ENCODE measurements around the gene ADAMTSL4.
"Not testable (repeated sequence)": the region's sequence is repeated elsewhere in the genome, so short reads cannot be mapped to it uniquely, and the experiment has no call there.

ADAMTSL4 gene

DNA sequence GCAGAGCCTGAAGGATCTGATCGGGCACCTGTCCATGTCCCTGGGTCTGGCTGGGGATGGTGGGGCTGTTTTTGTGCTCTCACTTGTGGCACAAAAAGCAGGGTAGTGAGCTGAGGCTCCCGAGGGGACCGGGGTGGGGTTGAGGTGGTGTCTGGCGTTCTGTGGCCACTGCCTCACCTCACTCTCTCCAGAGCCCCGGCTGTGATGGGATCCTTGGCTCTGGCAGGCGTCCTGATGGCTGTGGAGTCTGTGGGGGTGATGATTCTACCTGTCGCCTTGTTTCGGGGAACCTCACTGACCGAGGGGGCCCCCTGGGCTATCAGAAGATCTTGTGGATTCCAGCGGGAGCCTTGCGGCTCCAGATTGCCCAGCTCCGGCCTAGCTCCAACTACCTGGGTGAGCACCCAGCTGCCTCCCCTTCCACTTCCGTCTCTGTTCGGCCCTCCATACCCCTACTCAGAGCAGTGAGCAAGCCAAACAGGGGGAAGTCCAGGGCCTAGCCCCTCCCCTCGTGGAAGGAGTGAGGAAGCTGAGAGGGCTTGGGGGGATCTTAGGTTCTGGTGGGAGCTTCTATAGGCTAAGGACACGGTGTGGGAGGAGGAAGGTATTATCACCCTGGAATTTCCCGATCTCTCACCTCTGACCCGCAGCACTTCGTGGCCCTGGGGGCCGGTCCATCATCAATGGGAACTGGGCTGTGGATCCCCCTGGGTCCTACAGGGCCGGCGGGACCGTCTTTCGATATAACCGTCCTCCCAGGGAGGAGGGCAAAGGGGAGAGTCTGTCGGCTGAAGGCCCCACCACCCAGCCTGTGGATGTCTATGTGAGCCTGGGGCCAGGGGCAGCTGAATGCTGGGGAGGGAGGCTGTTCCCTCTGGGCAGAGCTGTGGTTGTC lies 7.0 kb downstream of the ADAMTSL4 start:
- DNase-seq, result no peak

DNA sequence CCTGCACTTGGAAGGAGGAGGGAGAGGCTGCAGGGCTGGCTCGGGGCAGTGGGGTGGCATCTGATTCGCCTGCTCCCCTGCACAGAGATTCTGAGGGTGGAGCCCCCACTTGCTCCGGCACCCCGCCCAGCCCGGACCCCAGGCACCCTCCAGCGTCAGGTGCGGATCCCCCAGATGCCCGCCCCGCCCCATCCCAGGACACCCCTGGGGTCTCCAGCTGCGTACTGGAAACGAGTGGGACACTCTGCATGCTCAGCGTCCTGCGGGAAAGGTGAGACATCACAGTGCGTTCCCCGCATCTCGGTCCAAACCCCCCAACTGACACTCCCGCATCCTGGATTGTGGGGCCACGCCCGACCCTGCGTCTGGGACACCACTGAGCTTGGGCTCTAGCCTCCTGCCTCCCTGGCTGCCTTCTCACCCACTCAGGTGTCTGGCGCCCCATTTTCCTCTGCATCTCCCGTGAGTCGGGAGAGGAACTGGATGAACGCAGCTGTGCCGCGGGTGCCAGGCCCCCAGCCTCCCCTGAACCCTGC lies 7.9 kb downstream of the ADAMTSL4 start:
- DNase-seq, result no peak

DNA sequence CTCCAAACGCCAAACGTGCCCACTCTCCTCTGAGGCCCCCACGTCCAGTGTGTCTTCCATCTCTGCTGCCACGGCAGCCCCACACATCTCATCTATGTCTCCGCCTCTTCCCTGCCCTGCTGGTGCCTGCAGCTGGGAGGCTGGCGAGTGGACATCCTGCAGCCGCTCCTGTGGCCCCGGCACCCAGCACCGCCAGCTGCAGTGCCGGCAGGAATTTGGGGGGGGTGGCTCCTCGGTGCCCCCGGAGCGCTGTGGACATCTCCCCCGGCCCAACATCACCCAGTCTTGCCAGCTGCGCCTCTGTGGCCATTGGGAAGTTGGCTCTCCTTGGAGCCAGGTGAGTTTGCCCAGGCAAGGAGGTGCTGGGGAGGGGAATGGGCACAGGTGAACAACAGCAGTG lies 8.6 kb downstream of the ADAMTSL4 start:
- DNase-seq, result no peak

DNA sequence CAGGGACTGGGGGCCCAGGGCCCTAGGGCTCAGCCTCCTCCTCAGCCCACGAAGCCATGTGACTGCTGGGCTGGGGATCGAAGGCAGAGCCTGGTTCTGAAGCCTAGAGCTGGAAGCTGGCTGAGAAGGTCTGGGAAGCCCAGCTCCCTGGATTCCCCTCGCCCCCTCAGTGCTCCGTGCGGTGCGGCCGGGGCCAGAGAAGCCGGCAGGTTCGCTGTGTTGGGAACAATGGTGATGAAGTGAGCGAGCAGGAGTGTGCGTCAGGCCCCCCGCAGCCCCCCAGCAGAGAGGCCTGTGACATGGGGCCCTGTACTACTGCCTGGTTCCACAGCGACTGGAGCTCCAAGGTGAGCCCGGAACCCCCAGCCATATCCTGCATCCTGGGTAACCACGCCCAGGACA lies 9.1 kb downstream of the ADAMTSL4 start:
- no peak for DNase-seq

DNA sequence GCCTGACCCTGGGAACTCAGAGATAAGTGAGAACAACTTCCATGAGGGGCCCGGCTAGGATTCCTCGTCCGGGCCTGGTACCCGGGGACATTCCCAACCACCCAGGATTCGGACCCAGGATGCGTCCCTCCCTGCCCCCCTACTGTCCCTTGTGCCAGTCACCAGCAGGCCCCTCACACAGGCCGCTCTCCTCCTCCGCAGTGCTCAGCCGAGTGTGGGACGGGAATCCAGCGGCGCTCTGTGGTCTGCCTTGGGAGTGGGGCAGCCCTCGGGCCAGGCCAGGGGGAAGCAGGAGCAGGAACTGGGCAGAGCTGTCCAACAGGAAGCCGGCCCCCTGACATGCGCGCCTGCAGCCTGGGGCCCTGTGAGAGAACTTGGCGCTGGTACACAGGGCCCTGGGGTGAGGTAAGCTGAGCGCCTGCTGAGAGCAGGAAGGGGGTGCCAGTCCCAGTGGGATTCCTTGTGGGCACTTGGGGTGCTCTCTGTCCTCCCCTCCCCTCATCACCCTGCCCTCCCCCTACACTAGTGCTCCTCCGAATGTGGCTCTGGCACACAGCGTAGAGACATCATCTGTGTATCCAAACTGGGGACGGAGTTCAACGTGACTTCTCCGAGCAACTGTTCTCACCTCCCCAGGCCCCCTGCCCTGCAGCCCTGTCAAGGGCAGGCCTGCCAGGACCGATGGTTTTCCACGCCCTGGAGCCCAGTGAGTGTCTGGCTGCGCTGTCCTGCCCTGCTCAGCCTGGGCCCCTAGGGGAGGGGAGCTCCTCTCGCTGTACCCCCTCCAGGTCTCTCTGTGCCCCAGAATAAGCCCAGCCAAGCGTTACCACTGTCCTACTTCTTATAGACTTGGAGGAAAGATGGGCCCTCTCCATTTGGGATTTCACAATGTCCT lies 9.8 kb downstream of the ADAMTSL4 start:
- DNase-seq, result no peak

DNA sequence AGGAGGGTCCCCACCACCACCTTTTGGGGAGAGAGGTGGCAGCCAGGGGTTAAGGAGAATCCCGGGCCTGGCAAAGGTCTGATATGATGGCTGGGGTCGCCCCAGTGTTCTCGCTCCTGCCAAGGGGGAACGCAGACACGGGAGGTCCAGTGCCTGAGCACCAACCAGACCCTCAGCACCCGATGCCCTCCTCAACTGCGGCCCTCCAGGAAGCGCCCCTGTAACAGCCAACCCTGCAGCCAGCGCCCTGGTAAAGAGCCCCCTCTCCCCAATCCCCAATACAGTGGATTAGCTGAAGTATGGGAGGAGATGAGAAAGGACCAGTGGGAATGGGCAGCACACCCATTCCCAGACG lies 10.4 kb downstream of the ADAMTSL4 start:
- no peak for DNase-seq

DNA sequence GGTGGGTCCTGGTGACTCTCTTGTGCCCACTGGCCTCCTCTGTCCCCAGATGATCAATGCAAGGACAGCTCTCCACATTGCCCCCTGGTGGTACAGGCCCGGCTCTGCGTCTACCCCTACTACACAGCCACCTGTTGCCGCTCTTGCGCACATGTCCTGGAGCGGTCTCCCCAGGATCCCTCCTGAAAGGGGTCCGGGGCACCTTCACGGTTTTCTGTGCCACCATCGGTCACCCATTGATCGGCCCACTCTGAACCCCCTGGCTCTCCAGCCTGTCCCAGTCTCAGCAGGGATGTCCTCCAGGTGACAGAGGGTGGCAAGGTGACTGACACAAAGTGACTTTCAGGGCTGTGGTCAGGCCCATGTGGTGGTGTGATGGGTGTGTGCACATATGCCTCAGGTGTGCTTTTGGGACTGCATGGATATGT lies 10.8 kb downstream of the ADAMTSL4 start:
- DNase-seq, result peak; percentile 79

DNA sequence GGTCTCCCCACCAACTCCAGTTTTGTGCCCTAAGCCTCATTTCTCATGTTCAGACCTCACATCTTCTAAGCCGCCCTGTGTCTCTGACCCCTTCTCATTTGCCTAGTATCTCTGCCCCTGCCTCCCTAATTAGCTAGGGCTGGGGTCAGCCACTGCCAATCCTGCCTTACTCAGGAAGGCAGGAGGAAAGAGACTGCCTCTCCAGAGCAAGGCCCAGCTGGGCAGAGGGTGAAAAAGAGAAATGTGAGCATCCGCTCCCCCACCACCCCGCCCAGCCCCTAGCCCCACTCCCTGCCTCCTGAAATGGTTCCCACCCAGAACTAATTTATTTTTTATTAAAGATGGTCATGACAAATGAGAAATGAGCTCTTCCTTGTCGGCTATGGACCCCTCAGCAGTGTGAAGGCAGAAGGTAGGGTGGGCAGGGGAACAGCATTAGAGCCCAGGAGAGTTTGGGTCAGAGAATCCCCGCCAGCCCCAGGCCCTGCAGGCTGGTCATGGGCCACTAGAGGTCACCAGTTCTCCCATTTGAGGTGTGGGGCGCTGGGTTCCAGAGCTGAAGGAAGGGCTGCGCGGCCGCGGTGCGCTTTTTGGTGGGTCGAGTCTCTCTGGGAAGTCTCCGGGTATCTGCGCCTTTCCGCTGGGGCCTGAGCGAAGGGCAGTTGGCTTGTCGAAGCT lies 11.5 kb downstream of the ADAMTSL4 start:
- DNase-seq, result peak; percentile 70

DNA sequence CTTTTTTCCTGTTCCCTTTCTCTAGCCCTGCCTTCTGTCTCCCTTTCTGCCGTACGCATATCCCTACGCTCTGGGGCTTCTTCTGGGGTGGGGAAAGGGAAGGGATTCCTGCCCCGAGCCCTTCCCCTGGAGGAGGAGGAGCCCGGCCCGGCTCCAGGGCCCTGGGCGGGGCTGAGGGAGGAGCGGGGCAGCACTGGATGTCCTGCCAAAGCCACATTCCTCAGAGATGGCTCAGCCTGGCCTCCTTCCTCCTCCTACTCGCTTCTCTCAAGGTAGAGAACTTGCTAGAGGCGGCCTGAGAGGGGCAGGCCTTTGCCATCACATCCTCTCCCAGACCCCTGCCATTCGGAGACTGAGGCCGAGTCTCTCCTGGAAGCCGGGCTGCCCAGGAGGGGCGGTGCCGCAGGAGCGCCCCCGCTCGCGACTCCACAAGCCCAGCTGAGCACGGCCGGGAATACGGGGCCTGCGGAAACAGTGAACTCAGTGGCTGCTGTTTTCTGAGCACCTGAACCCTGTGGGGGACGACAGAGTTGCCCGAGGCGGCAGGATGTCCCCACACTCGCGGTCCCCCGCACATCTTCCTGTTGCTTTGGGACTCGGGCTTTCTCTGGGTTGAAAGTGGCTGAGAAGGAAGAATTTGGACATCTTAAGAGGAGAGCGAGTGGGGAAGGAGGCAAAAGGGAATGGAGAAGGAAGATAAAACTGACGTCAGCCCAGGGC lies 12.2 kb downstream of the ADAMTSL4 start:
- DNase-seq, result peak; percentile 90

DNA sequence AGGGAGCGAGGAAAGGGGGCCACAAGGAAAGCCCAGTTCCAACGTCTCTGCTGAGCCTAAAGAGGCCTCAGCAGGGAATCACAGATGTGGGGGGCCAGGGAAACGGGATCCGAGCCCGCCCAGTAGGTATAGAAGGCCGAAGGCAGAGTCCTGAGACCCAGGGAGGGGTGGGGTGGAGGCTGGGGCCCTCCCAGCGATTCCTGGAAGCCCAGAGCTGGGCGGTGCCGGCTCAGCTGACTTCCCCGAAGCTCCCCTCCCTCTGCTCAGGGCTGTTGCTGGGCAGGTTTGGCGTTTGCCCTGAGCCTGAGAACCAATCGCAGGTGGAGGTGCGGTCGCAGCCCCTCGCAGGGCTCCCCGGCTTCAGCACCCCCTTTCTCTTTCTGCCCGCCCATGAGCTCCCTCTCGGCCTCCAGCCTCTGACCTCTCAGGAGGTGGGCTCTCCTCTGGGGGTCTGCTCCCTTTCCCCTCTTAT lies 12.8 kb downstream of the ADAMTSL4 start:
- peak; percentile 51 for DNase-seq

DNA sequence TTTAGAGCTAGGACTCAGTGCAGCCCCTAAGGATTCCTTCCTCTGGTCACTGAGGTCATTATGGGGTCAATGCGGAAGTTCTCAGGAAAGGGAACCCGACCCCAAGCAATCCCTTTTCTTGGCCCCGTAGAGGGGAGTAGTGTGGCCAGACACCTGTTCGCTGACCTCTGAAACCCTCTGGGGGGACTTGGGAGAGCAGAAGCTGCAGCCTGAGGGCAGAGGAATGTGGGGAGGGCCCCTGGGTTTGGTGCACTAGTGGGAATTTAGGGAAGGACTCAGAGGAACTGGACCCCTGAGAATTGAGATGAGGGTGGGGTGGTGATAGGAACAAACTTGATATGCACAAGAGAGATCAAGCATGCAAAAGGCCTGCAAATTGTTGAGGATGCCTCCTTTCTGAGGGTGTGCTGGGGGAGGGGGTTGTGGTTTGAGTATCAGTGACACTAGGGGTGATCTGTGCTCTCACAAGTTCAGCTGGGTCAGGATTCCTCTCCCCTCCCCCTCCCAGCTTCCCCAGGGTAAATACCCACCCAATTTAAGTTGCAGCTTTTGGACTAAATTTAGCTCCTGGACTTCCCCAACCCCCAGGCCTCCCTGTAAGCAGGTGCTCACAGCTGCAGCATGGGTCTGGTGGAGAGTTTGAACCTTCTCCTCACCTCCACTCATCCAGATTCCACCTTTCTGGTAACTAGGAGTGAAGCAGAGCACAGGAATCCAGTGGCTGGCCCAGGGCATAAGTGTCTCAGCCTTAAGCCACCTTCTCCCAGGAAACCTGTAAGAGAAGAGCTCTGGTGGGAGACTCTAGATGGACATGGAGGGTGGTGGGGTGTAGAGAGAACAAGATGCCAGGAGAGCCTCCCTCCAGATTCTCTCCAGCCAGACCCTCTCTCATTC lies 13.5 kb downstream of the ADAMTSL4 start:
- DNase-seq, result no peak

DNA sequence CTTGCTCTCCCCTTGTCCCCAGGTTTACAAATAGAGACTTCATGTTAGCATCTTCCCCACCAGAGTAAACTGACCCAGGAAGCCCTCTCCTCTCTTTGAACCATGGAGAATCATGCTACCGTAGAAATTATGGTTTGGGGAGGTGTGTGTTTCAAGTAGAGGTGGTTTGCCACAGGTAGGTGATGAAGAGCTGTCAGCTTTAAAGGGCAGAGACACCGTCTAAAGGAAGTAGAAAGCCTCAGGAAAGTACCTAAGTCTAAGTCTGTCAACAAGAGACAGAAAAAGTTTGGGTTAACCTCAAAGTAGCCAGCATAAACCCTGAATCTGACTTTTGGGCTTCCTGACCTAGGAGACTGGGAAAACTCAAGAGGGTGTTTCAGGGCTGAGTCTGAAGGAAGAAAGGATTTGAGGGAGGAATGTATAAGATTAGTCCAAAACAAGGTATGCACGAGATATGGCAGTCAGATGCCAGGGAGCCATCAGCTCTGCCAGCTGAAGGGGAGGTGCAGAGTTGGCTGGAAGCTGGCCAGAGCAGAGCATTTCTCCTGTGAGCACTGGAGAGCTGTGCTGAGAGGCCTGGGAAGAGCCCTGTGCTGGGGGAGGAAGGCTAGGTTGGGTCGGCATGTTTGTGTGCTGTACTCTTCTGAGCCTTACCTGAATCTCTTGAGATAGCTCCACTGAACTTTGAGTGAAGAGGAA lies 14.3 kb downstream of the ADAMTSL4 start:
- DNase-seq, result no peak

DNA sequence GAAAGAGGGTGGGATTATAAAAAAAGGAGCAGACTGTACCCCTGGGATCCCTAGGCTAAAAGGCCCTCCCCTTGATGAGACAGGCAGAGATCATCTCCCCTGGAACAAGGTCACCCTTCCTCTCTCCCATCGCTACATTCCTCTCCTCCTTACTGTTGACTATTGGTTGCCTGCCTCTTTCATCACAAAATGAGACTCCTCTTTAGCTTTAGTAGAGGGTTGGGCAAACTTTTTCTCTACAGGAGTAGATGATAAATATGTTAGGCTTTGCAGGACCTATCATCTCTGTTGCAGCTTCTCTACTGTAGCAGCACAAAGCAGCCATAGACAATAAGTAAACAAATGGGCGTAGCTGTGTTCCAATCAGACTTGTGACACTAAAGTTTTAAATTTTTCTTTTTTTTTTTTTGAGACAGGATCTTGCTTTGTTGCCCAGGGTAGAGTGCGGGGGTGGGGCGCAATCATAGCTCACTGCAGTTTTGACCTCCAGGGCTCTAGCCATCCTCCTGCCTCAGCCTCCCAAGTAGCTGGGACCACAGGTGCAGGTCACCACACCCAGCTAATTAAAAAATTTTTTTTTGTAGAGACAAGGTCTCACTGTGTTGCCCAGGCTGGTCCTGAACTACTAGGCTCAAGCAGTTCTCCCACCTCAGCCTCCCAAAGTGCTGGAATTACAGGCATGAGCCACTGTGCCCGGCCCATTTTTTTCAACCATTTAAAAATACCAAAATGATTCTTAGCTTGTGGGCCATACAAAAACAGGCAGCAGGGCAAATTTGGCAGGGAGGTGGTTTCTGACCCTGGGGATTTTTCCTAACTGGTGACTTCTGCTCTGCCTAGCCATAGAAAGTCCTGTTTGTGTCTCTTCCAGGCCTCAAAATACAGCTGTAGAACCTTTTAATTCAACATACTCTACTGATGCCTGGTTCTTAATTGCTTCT lies 15.1 kb downstream of the ADAMTSL4 start:
- DNase-seq, result no peak

DNA sequence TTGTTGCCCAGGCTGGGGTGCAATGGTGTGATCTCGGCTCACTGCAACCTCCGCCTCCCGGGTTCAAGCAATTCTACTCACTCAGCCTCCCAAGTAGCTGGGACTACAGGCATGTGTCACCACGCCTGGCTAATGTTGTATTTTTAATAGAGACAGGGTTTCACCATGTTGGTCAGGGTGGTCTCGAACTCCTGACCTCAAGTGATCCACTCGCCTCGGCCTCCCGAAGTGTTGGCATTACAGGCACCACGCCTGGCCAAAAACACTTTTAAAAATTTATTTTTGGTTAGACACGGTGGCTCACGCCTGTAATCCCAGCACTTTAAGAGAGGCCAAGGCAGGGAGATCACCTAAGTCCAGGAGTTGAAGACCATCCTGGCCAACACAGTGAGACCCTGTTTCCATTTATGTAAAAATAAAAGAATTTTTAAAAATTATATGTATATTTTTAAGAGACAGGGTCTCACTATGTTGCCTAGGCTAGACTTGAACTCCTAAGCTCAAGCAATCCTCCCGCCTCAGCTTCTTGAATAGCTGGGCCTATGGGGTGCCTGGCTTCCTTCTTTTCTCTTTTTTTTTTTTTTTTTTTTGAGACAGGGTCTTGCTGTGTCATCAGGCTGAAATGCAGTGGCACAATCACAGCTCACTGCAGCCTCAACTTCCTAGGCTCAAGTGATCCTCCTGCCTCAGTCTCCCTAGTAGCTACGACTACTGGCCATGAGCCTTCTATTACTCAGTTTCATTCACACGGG lies 16.2 kb downstream of the ADAMTSL4 start:
- DNase-seq, result not testable (repeated sequence)

DNA sequence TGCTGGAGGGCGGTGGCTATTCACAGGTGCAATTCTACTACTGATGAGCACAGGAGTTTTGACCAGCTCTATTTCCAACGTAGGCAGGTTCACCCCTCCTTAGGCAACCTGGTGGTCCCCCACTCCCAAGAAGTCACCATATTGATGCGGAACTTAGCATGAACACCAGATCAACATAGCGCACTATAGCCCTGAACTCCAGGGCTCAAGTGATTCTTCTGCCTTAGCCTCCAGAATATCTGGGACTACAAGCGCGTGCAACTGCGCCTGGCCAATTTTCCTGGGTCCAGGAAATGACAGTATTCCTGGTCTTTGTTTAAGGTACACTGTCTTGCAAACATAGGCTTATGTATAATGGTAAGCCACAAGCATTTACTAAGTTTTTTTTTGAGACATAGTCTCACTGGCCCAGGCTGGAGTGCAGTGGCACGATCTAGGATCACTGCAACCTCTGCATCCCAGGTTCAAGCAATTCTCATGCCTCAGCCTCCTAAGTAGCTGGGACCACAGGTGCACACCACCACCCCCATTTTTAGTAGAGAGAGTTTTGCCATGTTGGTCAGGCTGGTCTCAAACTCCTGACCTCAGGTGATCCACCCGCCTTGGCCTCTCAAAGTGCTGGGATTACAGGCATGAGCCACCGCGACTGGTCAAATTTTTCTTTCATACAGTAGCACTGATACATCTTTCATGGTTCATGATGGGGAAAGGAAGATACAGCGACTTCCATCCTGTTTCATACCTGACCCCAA lies 17.6 kb downstream of the ADAMTSL4 start:
- DNase-seq, result no peak

DNA sequence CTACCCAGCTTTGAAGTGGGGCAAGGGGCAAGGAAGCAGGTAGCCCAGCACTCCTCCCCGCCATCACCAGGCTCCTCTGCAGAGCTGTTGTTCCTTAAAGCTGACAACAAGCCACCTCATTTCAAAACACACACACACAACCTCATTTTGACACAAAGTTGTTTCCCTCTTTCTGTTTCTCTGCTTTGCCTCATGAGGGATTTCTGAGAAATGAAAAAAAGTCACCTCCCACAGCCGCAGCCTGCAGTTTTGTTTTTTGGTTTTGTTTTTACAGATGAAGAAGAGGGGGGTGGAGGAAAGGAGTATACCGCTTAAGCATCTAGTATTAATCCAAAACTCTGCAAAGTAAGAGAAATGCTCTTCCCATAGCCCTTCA lies 18.1 kb downstream of the ADAMTSL4 start:
- no peak for DNase-seq

DNA sequence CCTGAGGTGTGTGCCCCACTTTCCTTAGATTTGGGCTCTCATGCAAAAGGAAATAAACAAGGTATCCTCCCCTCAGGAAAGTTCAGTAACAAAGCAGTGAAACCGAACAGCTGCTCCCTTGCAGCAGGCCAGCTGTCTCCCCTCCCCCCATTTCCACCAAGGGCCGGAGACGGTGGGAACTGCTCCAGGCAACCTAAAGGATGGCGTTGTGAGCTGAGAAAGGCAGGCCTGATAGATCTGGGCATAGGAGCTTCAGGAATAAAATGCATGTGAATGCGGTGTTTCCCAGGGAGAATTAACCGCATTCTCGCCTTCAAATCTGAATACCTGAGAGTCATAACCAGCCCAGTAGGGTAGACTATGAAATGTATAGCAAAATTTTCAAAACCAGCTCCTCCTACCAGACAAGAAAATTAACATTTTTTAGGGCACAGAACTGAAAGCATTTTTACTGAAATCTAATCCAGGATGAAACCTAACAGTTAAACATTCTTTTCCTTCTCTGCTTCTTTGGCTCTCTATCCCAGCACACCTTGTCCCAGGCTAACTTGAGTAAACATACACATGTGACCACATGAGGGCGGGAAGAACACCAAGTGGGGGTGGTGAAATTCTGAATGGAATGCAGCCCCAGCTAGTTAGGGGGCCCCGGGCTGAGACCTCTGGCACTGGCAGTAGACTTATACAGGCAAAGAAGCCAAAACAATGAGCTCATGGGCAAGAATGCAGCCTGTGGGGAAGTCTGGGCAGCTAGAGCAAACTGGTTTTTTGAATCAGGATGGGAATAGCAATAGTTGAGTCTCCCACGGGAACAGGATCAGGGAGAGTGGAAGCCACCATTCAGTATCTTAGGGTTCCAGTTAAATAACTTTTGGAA lies 18.7 kb downstream of the ADAMTSL4 start:
- DNase-seq, result no peak

All from 8988T (cell line).